ENCODE measurements around the gene NCKAP5. TPM values are rescaled to one million over a fixed set of nuclear protein-coding genes. Genes with fewer than 3 reads are reported as not detected.

NCKAP5 gene
- 18.4 TPM for total RNA-seq

DNA sequence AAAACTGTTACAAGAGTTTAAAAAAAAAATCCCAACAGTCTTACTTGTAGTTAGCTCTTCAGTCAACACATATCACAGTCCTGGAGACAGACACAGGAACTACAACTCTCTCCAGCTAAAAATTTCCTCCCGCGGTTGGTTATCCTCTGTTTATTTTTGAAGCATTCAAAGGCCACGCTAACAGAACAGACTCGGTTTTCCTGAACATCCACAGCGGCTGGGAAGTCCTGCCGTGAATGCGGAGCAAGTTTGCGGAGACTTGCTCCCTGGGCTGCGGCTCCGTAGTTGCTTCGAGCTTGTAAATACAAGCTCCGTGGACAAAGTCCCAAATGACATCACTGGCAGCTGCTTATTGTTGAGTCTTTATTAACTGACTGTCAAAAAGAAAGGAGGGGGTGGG, at the start of gene NCKAP5:
NCKAP5 (minus strand) TSS at position 292 of the 400 bp plus-strand sequence. CDS start 50,937 bp downstream, outside the sequence.
- peak; percentile 90 for DNase-seq

DNA sequence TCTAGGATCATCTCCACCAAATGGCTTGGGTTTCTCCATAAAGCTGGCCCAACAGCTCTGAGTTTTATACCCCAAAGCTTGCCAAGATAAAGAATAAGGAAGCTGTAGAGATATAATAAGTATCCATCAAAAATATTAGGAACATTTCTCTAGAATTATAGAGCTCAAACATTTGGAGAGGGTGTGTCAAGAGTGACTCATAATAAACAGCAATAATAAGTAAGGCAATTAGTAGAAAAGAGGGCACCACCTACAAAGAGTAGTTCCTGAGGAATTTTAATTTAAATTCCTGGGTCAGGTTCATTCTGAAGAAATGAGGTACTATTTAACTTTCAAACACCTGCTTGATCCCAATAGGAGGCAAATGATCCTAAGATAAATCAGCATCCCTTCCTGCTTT, 41.4 kb upstream of the NCKAP5 start:
- no peak for DNase-seq

DNA sequence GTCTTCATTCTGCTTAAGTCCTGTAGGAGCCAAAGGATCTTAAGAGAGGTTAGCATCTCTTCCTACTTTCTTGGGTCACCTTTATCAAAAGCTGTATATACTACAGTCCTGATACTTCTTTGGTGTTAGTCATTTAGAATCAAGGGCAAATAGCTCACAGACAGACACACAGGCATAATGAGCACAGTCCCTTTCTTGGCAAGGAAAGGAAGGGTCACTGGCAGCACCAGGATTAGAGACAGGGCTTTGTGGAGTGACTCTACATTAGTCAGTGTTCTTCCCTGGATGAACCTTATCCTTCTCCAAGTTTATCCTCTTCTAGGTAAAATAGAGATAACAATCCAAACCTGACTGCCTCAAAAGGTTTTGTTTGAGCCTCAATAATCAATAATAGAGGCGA, 40.0 kb upstream of the NCKAP5 start:
- no peak for DNase-seq

DNA sequence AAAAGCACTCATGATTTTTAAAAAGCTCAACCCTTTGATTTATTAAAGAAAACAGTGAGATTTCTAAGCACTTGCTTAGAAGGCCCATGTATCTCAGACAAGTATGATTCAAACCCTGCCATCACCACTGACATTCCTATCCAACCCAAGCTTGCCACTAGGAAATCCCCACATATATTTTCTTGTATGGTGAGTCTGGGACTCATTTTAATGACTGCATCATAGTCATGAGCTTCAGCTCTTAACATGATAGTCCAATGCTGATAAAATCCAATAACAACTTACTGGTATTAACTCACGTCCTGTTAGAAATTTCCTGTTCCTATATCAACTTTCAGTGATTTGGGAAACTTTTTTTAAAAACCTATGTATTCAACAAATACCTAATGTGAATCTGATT, 39.4 kb upstream of the NCKAP5 start:
- DNase-seq = no peak

DNA sequence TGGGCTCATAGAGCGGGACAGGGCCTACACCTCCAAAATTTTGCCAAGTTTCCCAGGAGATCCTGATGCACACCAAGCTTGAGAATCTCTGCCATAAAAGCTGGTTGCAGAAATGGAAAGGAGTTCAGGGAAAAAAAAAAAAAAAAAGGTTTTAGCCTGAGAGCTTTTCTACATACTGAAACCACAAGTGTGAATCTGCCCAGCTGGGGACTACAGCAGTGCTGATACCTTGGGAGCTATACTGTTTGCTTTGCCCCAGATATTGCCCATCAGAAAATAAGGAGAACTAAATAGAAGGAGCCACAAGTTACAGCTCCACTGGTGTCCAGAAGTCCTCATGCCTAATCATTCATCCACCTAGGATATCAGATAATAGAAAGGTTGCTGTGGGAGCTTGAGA, 38.4 kb upstream of the NCKAP5 start:
- DNase-seq = no peak

DNA sequence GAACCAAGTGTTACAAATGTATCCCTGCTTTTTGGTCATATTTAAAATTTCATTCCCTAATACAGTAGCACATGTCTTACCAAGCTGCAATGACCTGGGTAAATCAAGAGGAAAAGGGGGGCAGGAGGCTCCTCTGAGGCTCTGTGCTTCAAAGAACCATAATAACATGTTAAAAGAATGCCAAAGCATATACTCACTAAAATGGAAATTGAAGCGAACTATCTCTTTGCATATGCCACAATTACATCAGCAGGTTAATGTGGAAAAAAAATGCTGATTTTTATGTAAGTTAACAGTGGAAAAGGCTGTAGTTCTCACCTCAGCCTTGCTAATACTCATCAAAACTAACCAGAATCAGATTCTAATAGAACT, 37.5 kb upstream of the NCKAP5 start:
- no peak for DNase-seq

DNA sequence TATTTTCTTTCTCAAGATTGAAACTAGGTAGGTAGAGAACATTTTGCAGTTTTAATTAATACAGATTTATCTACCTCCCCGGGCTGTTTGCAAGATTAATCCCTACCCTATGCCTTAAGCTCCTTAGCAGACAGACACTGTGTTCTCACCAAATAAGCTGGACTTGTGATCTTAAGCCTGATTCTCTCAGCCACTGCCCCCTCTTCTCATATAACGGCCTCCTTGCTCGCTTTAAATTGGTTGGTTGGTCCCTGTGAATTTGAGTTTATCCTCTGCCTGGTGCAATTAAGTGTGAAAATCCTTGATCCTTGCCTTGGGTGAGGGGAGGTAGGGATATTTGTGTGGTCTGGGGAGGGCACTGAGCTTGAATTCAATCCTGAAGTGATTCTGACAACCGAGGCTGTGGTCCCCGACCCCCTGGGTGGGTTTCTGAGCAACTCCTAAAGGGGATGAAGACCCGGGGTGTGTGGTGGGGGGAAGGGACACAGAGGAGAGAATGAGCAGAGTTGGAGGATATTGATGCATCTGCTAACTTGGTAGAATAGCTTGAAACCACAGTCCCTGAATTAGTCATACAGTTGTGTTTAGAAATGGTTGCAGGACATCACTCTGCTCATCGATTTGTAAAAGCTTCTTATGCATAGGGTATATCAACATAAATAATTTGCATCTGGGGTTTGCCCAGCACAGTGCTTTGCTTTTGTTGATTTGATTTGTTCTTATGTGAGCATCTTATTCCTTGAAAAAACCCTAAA, 36.9 kb upstream of the NCKAP5 start:
- DNase-seq = no peak

DNA sequence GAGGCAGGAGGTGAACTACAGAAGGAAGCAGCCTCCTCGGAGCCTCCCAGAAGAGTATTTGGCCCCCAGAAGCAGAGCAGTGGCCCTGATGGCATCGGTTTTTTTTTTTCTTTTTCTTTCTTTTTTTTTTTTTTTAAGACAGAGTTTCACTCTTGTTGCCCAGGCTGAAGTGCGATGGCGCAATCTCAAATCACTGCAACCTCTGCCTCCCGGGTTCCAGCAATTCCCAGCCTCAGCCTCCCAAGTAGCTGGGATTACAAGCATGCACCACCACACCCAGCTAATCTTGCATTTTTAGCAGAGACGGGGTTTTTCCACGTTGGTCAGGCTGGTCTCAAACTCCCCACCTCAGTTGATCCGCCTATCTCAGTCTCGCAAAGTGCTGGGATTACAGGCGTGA, 34.8 kb upstream of the NCKAP5 start:
- no peak for DNase-seq

DNA sequence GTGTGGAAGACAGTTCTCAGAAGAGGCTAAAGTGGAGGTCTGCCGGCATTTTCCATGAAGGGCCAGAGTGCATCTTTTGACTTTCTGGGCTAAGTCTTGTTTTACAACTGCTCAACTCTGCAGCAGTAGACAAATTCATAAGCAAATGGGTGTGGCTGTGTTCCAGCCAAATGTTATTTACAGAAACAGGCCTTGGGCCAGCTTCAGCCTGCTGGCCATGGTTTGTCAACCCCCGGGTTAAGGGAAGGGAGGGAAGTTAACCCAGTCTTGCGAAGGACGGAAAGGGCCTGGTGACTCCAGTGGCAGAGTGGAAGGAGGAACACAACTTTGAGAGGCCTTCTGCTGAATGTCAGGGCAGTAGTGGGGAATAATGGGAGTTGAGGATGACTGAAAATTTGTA, 34.3 kb upstream of the NCKAP5 start:
- DNase-seq = peak; percentile 74

DNA sequence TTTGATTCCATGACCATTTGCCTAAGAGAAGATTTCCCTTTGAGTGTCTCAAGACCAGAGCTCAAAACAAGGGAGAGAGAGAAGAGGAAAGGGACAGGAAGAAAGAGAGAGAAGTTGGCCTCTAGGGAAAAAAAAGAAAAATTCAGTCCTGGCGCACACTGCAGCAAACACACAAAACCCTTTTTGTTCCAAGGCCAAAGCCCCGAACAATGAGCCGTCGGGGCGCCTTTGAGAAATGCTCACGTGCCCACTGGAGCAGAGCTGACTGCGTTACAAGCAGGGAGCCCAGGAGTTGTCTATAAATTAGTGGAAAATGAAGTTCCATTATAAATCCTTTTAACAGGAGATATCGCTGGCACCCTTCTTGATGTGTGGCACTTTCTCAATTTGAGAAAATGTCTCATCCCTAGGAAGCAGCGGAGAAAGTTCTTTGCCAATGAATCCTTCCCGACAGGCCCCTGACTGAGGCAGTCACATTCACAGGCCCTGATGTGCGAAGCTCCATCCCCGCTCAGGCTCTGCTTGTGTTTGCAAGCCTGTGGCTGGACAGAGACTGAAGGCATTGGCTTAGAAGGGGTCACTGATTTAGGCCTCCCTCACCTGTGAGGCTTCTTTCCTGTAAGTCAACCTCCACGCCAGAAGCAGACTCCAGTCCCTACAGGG, 32.1 kb upstream of the NCKAP5 start:
- DNase-seq = peak; percentile 65

DNA sequence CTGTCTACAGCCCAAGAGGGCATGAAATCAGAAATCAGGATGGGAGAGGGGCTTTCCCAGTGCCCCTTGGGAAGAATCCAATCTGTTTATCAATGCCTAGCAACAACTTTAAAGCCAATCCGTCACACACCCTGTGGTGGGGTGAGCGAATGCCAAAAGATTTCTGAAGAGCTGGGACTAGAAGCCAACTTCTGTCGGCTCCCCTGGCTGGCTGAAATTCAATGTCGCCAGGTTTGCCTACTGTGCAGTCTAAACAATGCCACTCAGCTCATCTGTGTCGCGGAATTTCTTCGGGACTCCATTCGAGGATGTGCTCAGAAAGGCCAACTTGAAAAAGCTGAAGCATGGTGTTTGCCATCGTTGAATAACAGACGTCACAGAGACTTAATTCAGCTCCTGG, 31.5 kb upstream of the NCKAP5 start:
- peak; percentile 86 for DNase-seq

DNA sequence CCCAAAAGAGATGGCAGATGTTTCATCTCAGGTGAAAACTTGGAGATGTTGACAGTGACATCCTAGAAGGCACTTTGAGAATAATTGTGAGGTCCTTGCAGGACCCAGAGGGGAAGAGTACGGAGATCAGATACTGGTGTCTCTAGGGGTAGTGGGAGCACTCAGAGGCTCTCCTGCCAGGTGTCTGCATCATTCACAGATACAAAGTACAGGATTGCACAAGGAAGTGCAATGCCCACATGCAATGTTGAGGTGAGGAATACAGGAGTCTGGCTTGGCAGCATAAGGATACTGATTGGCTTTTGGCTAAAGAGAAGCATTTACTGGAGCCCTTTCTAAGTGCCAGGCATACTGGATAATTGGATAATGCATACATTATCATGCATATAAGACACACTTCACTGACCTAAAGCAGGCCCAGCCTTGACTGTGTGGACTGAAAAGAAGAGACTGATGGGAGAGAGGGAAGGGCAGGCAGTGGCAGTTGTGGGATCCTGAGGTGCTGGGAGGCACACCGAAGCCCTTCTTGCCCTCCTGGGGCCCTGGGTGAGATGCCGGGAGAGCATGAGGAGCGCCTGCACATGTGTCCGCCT, 31.0 kb upstream of the NCKAP5 start:
- DNase-seq = peak; percentile 72

DNA sequence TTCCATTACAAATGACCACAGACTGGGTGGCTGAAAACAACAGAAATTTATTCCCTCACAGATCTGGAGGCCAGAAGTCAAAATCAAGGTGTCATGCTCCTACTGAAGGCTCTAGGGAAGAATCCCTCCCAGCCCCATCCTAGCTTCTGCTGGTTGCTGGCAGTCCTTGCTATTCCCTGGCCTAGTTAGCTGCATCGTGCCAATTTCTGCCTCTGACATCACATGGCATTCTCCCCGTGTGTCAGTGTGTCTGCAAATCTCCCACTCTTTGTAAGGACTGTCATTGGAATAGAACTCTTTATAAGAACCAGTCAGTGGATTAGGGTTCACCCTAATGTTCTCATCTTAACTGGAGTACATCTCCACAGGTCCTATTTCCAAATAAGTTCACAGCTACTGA, 30.5 kb upstream of the NCKAP5 start:
- DNase-seq = peak; percentile 48

DNA sequence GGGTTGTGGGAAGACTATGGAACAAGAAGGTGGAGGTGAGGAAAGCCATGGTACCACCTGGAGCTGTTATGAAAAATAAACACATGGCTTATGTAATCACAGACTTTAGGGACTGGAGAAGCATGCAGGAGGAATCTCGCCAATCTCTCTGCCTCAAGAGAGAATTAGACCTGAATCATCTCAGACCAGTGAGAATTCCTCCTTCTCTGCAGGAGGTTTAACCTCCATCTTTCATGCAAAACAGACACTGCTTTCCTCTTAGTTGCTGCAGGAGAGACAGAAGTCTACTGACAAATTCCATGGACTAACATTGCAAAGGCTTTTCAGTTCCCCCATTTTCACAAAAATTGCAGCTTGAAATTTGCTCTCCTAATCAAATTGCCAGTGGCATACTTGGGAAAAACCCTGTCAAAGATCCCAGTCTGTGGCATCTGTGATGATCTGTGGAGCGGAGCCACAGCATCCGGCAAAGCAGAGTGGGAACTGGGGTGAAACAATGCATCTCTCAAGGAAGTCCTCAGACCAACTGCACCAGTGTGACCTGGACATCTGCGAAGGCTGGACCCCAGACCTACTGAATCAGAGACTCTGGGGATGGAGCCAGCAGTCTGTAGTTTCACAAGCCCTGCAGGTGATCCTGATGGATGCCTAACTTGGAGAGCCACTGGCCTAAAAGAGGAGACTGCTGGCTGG, 28.6 kb upstream of the NCKAP5 start:
- DNase-seq = no peak

DNA sequence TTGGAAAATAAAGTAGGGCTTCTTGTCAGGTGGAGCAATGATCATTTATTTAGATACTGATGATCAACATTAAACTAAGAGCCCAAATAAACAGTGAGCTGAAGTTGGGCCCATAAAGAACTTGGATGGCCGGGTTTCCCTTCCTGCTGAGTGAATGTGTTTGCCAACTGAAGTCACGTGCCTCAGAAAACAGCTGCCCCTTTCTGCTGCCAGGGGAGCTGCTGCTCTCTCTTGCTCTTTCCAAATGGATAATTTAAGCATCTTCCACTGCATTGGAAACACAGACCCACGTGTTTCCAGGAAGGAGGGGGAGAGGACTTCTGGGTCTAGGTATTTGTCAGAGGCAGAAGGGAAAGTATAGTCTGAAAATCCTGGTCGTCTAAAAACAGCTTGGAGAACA, 22.9 kb upstream of the NCKAP5 start:
- DNase-seq = peak; percentile 93

DNA sequence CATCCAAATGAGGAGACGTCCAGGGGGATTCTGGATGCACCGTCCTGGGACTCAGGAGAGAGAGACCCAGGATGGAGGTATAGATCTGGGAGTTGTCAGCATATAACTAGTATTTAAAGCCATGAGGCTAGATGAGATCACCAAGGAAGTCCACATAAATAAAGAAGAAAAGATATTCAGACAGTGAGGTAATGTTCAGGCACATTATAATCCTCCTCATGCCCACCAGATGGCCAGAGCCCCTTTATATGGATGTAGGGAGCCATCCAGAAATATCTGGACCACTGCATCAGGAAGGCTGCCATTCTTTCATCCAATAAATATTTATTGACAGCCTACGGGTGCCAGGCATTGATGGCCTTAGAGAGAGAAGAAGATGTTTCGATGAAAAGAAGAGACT, 21.2 kb upstream of the NCKAP5 start:
- DNase-seq = no peak

DNA sequence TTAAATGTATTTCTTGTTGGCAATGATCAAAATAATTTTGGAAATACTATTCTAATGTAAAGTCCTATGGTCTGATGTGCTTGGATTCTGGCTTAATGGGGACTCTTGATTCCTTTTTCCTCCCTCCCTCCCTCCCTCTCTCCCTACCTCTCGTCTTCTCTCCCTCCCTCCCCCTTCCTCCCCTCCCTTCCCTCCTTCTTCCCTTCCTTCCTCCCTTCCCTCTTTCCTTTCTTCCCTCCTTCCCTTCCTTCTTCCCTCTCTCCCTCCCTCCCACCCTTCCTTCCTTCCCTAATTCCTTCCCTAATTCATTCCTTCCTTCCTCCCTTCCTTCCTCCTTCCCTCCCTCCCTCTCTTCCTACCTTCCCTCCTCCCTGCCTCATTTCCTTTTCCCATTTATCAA, 19.9 kb upstream of the NCKAP5 start:
- DNase-seq = no peak

DNA sequence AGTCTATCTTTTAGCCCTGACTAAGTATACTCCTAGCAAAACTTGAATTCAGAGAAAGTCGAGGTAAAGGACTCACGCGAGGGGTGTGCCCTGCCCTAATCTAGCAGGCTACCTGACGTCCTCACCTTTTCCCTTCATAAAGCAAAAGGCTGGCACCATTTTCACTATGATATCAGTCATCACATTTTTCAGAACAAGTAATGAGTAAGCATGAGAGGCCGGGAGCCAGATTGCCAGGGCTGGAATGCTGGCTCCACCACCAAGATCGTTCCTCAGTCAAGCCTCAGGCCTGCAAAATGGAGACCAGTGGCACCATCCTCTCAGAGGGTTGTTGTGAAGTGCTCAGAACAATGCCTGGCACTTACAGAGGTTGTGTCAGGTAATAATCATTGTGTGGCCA, 18.7 kb upstream of the NCKAP5 start:
- no peak for DNase-seq

DNA sequence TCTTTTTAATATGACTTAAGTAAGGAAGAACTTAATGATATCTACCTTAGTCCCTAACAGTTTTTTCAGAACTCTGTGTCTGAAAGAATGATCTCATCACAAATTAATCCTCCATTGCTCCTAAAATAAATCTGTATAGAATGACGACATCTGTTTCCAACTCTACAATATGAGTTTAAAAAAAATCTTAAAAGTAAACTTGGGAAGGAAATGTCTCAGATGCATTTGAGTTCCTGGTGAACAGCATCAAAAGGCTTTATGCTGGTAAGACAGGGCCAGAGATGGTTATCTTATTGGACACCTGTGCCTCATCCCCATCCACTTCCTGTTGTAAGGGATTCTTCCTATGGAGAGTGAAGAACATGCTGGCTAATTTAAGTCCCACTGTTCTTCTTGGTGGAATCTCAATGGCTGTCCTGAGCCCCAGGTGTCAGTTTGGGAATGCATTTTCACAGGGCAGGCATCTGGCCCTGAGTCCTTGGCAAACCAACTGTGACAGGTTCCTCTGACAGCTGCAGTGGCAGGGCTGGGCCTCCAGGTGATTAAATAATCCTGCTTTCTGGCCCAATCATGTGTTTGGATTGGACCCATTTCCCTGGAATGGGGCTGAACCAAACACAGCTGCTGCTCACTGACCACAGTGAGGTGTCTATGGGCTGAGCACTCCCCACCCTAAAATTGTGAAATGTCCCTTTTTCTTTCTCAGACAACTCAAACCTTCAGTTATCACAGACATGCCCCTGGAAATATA, 12.9 kb upstream of the NCKAP5 start:
- DNase-seq = peak; percentile 45

DNA sequence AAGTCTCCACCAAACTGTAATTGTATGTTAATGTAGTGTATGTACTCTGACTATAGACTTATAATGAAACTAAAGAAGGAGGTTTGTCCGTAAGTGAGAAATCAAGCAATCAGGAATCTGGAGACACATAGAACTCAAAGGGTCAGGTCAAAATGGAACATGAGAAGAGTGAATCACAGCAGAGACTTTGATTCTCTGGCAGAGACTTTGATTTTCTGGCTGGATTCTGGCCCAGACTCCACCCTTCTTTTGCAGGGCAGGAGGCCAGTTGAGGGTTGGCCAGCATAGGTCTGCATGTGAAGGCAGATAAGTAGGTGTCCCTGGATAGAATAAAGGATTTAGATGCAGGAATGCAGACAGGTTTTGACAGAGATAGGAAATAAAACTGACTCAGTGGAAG, 11.0 kb upstream of the NCKAP5 start:
- DNase-seq = no peak

DNA sequence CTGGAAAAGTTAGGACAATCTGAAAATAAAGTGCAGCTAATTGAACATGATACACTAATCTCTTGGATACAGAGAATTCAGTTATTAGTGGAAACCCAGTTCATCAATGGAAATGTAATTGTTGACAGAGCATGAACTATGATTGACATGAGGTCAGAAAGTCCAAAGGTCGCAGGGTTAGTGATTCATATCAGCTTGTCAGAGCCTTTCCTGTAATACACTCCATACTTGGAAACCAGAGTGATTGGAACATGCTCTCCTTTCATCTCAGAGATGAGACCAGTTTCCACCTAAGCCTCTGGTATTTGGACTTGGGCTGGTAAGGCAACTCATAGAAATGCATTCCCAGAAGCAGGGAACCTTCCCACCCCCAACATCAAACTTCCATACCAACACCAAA, 8.5 kb upstream of the NCKAP5 start:
- no peak for DNase-seq

DNA sequence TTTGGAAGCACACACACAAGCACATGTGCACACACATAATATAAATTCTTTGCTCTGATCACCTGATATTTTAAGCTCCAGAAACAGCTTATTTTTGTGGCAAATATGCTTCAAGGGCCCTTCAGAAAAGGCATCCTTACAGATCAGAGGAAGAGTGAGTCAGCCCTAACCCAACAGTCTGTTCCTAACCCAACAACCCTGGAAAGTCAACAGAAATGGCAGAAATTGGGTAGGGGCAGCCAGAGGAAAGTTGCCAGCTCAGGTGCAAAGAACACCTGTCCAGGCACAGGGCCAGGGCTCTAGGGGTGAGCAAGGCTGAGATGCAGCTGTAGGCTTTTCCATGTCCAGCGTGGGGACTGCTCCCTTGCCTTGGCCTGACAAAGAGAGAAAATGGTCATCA, 6.4 kb upstream of the NCKAP5 start:
- no peak for DNase-seq

Data from tongue (tissue), 2 donors.